GM18951 (cell line): Measurements from ENCODE around the gene PHYH.
"Not testable (repeated sequence)": the region's sequence is repeated elsewhere in the genome, so short reads cannot be mapped to it uniquely, and the experiment has no call there.

Experiments
- POLR2A ChIP-seq: IDR thresholded peaks from 4 replicates; pipeline ENCODE4 v1.6.1; 2011; ENCODE audit warnings: mild to moderate bottlenecking; ENCODE audit not compliant: insufficient read length, insufficient read depth; ENCODE audit errors: extremely low read depth
- in situ Hi-C: fragments of 300-500 bp; cut with MboI; formaldehyde crosslinking; loops from one replicate; pipeline ENCODE4 v1.12.0; 2022; ENCODE audit warnings: low sequenced_read_pairs, mixed read lengths, inconsistent platforms; ENCODE audit not compliant: unreplicated experiment

PHYH gene

DNA sequence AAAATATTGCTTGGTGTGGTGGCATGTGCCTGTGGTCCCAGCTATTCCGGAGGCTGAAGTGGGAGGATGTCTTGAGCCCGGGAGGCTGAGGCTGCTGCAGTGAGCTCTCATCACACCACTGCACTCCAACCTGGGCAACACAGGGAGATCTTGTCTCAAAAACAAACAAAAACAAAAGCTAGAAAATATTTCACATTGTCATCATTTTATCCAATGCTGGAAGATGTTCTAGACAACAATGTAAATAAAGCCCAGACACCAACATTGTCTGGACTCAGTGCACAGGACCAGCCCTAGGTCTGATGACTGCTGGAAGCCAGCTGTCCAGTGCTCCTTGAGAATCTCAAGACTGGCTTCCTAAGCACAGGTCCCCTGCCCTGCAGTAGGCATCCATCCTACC is 34.7 kb upstream of the PHYH start:
- TF ChIP-seq POLR2A, result no peak

DNA sequence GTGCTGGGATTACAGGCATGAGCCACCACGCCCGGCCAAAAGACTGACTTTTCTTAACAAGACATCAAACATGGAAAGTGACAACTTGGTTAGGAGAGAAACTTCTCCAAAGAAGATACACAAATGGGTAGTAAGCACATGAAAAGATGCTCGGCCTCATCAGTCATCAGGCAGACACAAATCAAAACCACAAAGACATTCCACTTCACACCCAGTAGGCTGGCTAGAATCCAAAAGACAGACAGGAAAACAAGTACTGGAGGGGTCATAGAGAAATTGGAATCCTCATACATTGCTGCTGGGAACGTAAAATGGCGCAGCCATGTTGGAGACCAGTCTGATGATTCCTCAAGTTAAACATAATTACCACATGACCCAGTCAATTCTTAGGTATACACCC is 31.8 kb upstream of the PHYH start:
- in situ Hi-C loops, result no loop called here
- no peak for TF ChIP-seq POLR2A

More for the DNA sequence above, 34.7 kb upstream of the PHYH start:
- in situ Hi-C loops, result no loop called here

DNA sequence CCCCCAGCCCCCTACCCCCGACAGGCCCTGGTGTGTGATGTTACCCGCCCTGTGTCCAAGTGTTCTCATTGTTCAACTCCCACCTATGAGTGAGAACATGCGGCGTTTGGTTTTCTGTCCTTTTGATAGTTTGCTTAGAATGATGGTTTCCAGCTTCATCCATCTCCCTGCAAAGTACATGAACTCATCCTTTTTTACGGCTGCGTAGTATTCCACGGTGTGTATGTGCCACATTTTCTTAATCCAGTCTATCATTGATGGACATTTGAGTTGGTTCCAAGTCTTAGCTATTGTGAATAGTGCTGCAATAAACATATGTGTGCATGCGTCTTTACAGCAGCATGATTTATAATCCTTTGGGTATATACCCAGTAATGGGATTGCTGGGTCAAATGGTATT is 31.1 kb upstream of the PHYH start:
- in situ Hi-C loops, result not testable (repeated sequence)

DNA sequence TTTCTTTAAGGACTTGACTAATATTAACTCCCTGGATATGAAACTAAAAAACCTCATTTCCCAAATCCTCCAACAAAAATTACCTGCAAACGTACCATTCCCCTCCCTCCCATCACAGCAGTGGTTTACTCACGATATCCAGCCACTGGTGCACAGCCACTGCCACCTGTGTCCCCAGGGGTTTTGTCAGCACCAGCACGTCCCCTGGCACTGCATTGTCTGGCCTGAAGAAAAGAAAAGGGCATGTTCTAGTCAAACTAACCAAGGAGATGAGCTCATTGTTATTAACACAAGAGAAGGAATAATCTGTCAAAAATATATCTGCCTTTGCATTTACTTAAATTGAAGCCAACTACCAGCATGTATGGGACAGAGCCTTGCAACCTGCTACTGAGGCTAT is 29.7 kb upstream of the PHYH start:
- TF ChIP-seq POLR2A, result no peak

DNA sequence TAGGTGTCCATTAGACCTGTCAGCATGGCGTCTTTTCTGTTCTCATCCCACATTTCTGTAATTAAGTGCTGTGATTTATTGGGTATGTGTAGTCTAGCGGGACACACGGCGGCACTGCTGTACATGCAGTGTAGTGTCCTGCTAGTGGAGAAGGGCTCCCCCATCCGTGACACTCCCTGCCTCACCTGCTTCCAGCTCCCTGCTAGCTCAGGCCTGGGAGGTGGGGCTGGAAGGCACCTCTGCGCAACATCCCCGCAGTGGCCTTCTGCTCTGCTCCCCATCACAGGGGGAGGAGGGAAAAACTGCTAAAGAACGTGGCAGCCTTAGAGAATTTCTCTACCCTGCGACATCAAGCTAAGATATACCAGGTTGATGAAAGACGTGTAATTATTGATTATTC is 28.7 kb upstream of the PHYH start:
- in situ Hi-C loops, result no loop called here

More for the DNA sequence above, 29.7 kb upstream of the PHYH start:
- in situ Hi-C loops, result no loop called here

DNA sequence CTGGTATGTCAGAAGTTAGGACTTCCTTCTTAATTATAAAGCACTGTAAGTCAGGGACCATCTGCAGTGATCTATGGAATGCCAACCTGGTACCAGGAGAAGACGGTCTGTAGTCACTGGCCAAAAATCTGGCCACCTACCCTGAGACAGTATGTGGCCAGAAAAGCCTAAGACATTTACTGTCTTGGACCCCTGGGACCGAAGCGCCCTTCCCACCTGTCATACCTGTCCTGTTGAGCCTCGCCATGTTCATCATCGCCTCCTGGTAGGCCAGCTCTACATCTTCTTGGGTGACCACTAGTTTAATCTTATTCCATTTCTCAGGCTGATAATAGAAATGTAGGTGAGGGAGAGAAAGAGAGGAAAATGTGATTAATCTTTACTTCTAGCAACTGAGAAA is 28.3 kb upstream of the PHYH start:
- in situ Hi-C loops, result no loop called here
- no peak for TF ChIP-seq POLR2A

More for the DNA sequence above, 28.7 kb upstream of the PHYH start:
- TF ChIP-seq POLR2A, result no peak

DNA sequence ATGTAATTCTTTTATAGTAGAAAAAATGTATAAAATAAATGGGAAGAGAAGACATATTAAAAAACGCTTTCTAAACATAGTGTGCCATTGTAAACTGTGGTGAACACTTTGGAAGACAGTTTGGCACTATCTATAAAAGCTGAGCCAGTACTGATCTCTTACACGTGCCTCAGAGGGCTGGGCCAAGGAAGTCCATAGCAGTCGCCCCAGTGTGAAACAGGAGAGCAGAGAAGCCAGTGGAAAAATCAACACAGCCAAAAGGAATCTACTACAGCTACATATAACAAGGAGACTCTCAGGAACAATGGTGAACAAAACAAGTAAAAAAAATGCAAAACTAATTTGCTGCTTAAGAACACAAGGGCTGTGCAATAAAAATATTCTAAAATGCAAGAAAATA is 27.7 kb upstream of the PHYH start:
- no peak for TF ChIP-seq POLR2A
- in situ Hi-C loops, result no loop called here

DNA sequence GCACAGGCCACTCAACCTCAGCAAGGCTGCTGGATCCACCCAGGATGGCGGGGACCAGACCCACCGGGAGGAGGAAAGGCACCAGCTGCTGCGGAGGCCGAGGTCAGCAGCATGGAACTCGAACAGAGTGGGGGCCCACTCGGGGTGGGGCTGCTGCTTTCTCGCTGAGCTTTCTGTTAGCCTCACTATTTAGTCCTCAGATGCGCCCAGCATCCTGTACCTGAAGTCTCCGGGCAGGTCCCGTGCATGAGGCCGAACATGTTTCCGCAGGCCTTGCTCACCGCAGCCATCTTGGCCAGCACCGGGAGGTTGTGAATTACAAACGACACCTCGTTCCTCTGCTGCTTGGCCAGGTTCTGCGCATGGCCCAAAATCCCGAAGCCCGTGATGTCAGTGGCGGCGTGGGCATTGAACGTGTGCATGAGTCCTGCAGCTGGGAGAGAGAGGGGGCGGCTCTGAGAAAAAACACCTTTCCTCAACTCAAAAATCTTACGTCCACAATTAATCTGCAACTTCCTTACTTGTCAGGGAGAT is 22.8 kb upstream of the PHYH start:
- no peak for TF ChIP-seq POLR2A
- in situ Hi-C loops, result no loop called here

DNA sequence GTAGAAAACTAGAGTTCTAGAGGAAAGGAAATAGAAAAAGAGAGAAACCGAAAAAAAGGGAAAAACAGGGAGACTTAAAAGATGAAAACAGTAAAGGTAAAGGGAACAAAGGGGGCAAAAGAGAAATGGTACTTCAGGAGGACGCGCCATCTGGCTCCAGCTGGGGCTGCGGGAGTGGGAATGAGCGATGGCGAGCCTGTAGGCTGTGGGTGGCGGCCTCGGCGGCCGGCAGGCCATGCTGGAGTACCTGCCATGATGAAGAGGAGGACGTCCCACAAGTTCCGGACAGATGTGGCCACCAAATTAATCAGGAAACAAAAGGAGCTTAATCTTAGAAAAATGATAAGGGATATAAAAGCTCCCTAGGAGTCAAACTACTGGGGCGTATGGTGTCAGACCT is 21.7 kb upstream of the PHYH start:
- TF ChIP-seq POLR2A, result no peak
- in situ Hi-C loops, result no loop called here

DNA sequence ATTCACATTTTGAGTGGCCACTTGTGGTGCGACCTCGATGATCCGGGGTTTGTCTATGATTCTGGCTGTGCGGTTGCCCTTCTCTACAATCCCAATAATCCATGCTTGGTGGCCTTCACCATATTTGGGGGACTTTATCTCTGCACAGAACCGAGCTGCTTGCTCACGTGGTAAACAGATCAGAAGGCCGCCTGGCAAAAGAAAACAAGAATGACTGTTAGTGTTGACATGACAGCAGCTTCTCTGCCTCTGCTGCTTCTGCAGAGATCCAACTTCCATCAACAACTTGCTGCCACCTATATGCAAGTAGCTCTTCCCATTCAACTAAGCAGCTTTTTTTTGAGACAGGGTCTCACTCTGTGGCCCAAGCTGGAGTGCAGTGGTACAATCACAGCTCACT is 19.3 kb upstream of the PHYH start:
- in situ Hi-C loops, result no loop called here
- TF ChIP-seq POLR2A, result no peak

DNA sequence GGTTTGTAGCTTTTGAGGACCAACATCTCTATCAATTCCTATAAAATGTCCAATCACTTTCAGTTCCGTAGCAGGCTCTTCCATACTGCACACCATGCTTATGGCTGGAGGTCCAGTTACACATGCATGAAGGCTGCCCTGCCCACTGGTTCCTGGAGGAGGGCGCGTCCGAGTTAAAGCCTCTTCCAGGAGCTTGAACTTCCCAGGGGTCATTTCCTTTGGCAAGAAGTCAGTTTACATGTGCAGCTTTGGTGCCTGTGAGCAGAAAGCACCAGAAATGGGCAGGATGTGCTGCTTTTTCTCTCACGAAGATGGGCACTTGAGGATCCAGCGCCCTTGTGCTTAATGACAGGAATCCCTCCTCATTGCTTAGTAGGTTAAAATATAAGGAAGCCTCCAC is 17.6 kb upstream of the PHYH start:
- no peak for TF ChIP-seq POLR2A
- in situ Hi-C loops, result no loop called here

DNA sequence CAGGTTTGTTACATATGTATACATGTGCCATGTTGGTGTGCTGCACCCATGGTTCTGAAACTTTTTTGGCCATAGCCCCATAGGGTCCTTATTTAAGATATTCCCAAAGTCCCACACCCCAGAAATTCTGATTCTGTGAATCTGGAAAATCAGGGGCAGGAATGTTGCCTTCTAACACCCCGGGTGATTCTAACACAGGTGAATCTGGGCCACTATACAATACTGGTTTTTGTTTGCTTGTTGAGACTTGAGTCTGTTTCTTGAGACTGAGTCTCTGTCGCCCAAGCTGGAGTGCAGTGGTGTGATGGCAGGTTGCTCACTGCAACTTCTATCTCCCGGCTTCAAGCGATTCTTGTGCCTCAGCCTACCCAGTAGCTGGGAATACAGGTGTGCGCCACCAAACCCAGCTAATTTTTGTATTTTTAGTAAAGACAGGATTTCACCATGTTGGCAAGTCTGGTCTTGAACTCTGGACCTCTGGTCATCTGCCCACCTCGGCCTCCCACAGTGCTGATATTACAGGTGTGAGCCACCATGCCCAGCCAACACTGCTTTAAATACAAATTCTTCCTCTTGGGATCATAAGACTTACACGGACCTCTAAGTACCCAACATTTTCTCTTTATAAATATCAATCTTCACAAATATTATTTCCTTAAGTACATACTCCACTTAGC is 16.9 kb upstream of the PHYH start:
- in situ Hi-C loops, result no loop called here
- TF ChIP-seq POLR2A, result no peak

DNA sequence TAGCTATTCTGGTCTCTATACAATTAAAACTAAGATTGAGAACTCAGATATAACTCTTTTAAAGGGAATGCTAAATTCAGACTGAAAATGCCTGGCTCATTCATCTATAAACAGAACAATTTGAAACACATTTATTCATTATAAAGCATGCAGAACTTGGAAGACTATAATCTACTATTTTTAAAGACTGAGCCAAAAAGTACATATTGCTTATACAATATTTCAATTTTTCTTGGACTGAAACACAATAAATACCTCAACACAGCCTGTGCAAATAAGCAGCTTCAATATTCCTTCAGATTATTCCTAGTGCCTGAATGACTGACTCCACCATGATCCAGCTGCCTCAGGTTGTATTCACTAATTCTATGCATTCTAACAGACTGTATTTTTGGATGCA is 15.5 kb upstream of the PHYH start:
- in situ Hi-C loops, result no loop called here
- TF ChIP-seq POLR2A, result no peak

DNA sequence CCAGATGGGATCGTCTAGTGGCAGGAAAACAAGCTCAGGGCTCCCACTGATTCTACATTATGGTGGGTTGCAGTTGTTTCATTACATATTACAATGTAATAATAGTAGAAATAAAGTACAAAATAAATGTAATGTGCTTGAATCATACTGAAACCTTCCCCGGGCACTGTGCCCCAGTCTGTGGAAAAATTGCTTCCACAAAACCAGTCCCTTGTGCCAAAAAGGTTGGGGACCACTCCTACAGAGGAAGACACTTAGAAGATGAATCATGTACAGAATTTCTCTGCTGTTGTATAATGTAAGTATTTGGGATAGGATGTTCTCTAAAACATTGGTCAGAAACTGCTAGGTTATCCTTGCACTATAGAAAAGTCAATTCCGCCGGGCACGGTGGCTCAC is 11.3 kb upstream of the PHYH start:
- in situ Hi-C loops, result no loop called here
- no peak for TF ChIP-seq POLR2A

DNA sequence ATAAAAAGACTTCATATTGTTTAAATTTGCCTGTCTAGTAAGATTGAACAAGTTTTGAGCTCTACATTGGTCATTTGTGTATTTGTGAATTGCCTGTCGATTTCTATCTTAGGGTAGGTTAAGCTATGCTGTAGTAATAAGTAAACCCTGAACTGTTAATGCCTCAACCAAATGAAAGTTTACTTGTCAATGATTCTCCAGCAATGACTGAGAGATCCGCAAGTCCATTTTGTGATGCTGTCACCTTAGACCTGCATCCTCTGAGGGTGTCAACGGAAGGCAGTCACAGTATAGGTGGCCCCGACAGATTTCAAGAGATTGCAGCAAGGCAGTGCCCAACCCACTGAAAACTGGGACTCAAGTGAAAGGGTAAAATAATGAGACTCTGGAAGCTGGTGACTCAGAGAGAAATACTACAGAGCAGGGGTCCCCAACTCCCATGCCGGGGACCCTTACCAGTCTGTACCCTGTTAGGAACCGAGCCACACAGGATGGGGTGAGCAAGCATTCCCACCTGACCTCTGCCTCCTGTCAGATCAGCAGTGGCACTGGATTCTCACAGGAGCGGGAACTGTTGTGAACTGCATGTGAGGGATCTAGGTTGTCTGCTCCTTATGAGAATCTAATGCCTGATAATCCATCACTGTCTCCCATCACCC is 10.8 kb upstream of the PHYH start:
- no peak for TF ChIP-seq POLR2A
- in situ Hi-C loops, result no loop called here

DNA sequence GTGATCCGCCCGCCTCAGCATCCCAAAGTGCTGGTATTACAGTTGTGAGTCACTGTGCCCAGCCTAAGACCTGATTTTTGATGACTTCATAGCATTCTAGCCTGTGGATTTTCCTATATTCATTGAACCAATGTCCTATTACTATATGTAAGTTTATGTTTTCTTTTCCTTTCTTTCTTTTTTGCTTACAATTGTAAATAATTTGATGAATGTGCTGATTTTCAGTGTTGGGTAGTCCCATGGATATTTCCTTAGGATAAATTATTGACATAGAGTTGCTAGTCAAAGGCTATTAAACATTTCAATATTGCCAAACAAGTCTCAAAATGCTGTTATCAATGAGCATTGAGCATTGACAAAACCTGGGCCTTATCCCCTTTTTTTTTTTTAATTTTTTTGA is 9.9 kb upstream of the PHYH start:
- no peak for TF ChIP-seq POLR2A
- in situ Hi-C loops, result no loop called here
